Neural progenitor cell (in vitro differentiated cells): ENCODE results near the gene AKAP6.

ENCODE experiments used
- EZH2 ChIP-seq: fragments of 200-600 bp; sonication (generic); IDR thresholded peaks from 2 replicates; pipeline ENCODE4 v1.6.1; 2017; ENCODE audit warnings: antibody characterized with exemption, mild to moderate bottlenecking, moderate library complexity
- TF ChIP-seq, protein P1 (sequence below): fragments of 200-600 bp; sonication (generic); IDR thresholded peaks from 2 replicates; pipeline ENCODE4 v1.5.1; 2017; ENCODE audit warnings: antibody characterized with exemption, mild to moderate bottlenecking

DNA sequence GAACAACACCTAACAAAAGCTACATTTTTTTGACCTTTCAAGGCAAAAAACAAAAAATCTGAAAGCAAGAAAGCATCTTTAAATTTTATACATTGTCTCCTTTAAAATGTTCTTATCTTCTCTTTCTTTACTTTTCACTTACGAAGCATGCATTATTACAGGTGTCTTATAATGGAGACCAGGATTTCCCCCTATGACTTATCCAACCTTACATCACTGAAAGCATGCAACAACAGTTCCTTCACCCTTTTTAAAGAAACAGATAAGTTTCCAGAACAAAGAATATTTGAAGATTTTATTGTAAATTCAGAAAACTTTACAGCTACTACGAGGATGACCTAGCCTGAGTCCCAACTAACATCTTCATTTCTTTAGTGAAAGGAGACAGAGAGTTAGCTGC lies 277.2 kb downstream of the AKAP6 start:
- TF ChIP-seq, protein P1, sequence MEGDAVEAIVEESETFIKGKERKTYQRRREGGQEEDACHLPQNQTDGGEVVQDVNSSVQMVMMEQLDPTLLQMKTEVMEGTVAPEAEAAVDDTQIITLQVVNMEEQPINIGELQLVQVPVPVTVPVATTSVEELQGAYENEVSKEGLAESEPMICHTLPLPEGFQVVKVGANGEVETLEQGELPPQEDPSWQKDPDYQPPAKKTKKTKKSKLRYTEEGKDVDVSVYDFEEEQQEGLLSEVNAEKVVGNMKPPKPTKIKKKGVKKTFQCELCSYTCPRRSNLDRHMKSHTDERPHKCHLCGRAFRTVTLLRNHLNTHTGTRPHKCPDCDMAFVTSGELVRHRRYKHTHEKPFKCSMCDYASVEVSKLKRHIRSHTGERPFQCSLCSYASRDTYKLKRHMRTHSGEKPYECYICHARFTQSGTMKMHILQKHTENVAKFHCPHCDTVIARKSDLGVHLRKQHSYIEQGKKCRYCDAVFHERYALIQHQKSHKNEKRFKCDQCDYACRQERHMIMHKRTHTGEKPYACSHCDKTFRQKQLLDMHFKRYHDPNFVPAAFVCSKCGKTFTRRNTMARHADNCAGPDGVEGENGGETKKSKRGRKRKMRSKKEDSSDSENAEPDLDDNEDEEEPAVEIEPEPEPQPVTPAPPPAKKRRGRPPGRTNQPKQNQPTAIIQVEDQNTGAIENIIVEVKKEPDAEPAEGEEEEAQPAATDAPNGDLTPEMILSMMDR: no peak
- TF ChIP-seq EZH2: no peak
